DOHH2 (cell line): ENCODE measurements around the gene IFNE.

Experiments
- H3F3A ChIP-seq: fragments of 200-600 bp; sonication (generic), shearing (Covaris generic); 2 replicates; pipeline ENCODE4 v1.6.0; 2016; ENCODE audit warnings: antibody characterized with exemption, mild to moderate bottlenecking; ENCODE audit not compliant: control insufficient read depth, insufficient read depth
- H3K27ac ChIP-seq: fragments of 200-600 bp; sonication (generic); 2 replicates; pipeline ENCODE4 v1.5.1; 2014; ENCODE audit warnings: low read depth, mild to moderate bottlenecking, low read length, moderate library complexity
- H3K27me3 ChIP-seq: fragments of 200-600 bp; sonication (generic); 2 replicates; pipeline ENCODE4 v1.6.1; 2014; ENCODE audit warnings: mild to moderate bottlenecking, low read length, mixed read lengths; ENCODE audit not compliant: control insufficient read depth
- H3K36me3 ChIP-seq: fragments of 200-600 bp; sonication (generic); 2 replicates; pipeline ENCODE4 v1.6.1; 2014; ENCODE audit warnings: mild to moderate bottlenecking, low read length, moderate library complexity, mixed read lengths; ENCODE audit not compliant: control insufficient read depth
- H3K4me1 ChIP-seq: fragments of 200-600 bp; sonication (generic); 2 replicates; pipeline ENCODE4 v1.6.1; 2014; ENCODE audit warnings: mild to moderate bottlenecking, low read length, mixed read lengths; ENCODE audit not compliant: control insufficient read depth
- H3K4me2 ChIP-seq: fragments of 200-600 bp; sonication (generic); 2 replicates; pipeline ENCODE4 v1.6.0; 2014; ENCODE audit warnings: mild to moderate bottlenecking, low read length, moderate library complexity
- H3K4me3 ChIP-seq: fragments of 200-600 bp; sonication (generic); 2 replicates; pipeline ENCODE4 v1.5.1; 2014; ENCODE audit warnings: mild to moderate bottlenecking, low read length, mixed read lengths
- H3K79me2 ChIP-seq: fragments of 200-600 bp; sonication (generic); 2 replicates; pipeline ENCODE4 v1.6.1; 2014; ENCODE audit warnings: mild to moderate bottlenecking, low read length, mixed read lengths; ENCODE audit not compliant: control insufficient read depth
- H3K9me2 ChIP-seq: fragments of 200-600 bp; sonication (generic); replicated peaks from 2 replicates; pipeline ENCODE4 v1.6.1; 2014; ENCODE audit warnings: mild to moderate bottlenecking, low read length, mixed read lengths; ENCODE audit not compliant: control insufficient read depth
- H3K9me3 ChIP-seq: fragments of 200-600 bp; sonication (generic); 2 replicates; pipeline ENCODE4 v1.6.1; 2014; ENCODE audit warnings: antibody characterized with exemption, low read length, mixed read lengths; ENCODE audit not compliant: control insufficient read depth, insufficient read depth
- H4K20me1 ChIP-seq: fragments of 200-600 bp; sonication (generic); 2 replicates; pipeline ENCODE4 v1.6.0; 2014; ENCODE audit warnings: low read depth, mild to moderate bottlenecking, antibody characterized with exemption, low read length, moderate library complexity; ENCODE audit not compliant: control insufficient read depth, insufficient read depth
- CTCF ChIP-seq: fragments of 200-600 bp; sonication (generic); IDR thresholded peaks from one replicate; pipeline ENCODE4 v1.5.1; 2014; ENCODE audit warnings: antibody characterized with exemption, mild to moderate bottlenecking, low read depth, low read length; ENCODE audit not compliant: poor library complexity, severe bottlenecking
- EZH2phosphoT487 ChIP-seq: fragments of 200-600 bp; sonication (generic); IDR thresholded peaks from 2 replicates; pipeline ENCODE4 v1.6.1; 2017; ENCODE audit warnings: borderline replicate concordance, mild to moderate bottlenecking, antibody characterized with exemption, low read length, moderate library complexity, mixed read lengths

The IFNE gene

GRCh38 chr9:21504894-21505293, 22.8 kb upstream of the IFNE start:
- Histone ChIP-seq H3K4me1 (no peaks in the 10 kb centered on the region), H3K4me2 (no peak overlapping the region)
- TF ChIP-seq EZH2phosphoT487 (no peak), CTCF (no peak)

GRCh38 chr9:21504113-21504512, 22.0 kb upstream of the IFNE start:
- H3K27me3 ChIP-seq: no peaks in the 10 kb centered on the region
- no peak for TF ChIP-seq EZH2phosphoT487
- no peak for TF ChIP-seq CTCF
- no peaks in the 10 kb centered on the region for H3K79me2 ChIP-seq
- H3K27ac ChIP-seq: no peak overlapping the region
- H3K4me2 ChIP-seq: no peak overlapping the region
- no peaks in the 10 kb centered on the region for H3K9me3 ChIP-seq
- no peak overlapping the region for H3K4me3 ChIP-seq
- H3K36me3 ChIP-seq: no peaks in the 10 kb centered on the region
- H4K20me1 ChIP-seq: no peaks in the 10 kb centered on the region
- no peaks in the 10 kb centered on the region for H3F3A ChIP-seq
- no peaks in the 10 kb centered on the region for H3K9me2 ChIP-seq
- no peaks in the 10 kb centered on the region for H3K4me1 ChIP-seq

More at GRCh38 chr9:21504894-21505293, 22.8 kb upstream of the IFNE start:
- H3K79me2 ChIP-seq: no peaks in the 10 kb centered on the region
- no peaks in the 10 kb centered on the region for H3K9me3 ChIP-seq
- H3K27ac ChIP-seq: no peak overlapping the region
- H3F3A ChIP-seq: no peaks in the 10 kb centered on the region
- no peaks in the 10 kb centered on the region for H3K27me3 ChIP-seq
- no peaks in the 10 kb centered on the region for H3K9me2 ChIP-seq
- no peaks in the 10 kb centered on the region for H3K36me3 ChIP-seq
- no peaks in the 10 kb centered on the region for H4K20me1 ChIP-seq
- no peak overlapping the region for H3K4me3 ChIP-seq

- Histone ChIP-seq H3F3A (no peaks in the 10 kb centered on the region), H3K27ac (no peak overlapping the region)
- TF ChIP-seq EZH2phosphoT487: no peak
- no peak for TF ChIP-seq CTCF
These were observed 20.5 kb upstream of the IFNE start for GRCh38 chr9:21502586-21502985.

GRCh38 chr9:21499912-21500311, 17.8 kb upstream of the IFNE start:
- H3K36me3 ChIP-seq: no peaks in the 10 kb centered on the region
- no peak overlapping the region for H3K4me3 ChIP-seq
- no peaks in the 10 kb centered on the region for H3F3A ChIP-seq
- TF ChIP-seq CTCF (no peak), EZH2phosphoT487 (no peak)
- no peaks in the 10 kb centered on the region for H3K79me2 ChIP-seq
- no peaks in the 10 kb centered on the region for H3K9me3 ChIP-seq
- no peaks in the 10 kb centered on the region for H4K20me1 ChIP-seq
- no peaks in the 10 kb centered on the region for H3K9me2 ChIP-seq
- no peak overlapping the region for H3K4me2 ChIP-seq
- no peaks in the 10 kb centered on the region for H3K4me1 ChIP-seq
- no peaks in the 10 kb centered on the region for H3K27me3 ChIP-seq
- no peak overlapping the region for H3K27ac ChIP-seq

More at GRCh38 chr9:21502586-21502985, 20.5 kb upstream of the IFNE start:
- Histone ChIP-seq H3K27me3 (no peaks in the 10 kb centered on the region), H3K9me3 (no peaks in the 10 kb centered on the region), H3K79me2 (no peaks in the 10 kb centered on the region), H3K4me3 (no peak overlapping the region), H4K20me1 (no peaks in the 10 kb centered on the region), H3K36me3 (no peaks in the 10 kb centered on the region), H3K4me2 (no peak overlapping the region), H3K9me2 (no peaks in the 10 kb centered on the region), H3K4me1 (no peaks in the 10 kb centered on the region)
